ENCODE results near the gene C14orf132. TPM values are rescaled to one million over a fixed set of nuclear protein-coding genes. Genes with fewer than 3 reads are reported as not detected.

Gene C14orf132
- total and polyA plus RNA-seq, 2 of the 4 experiments (the other 2 are of a cell fraction), result 6.3 to 13.5 TPM

- no TSS peak for BruUV-seq (replicated peaks)
- dilution Hi-C loops (cut with HindIII; ENCODE audit: low sequenced_read_pairs, unreplicated experiment), result no loop called here
- no peak overlapping the region for H2AFZ ChIP-seq (replicated peaks; ENCODE audit: low read length, poor library complexity)
- no peaks in the 10 kb centered on the region for H3K4me1 ChIP-seq (ENCODE audit: control insufficient read depth, insufficient read depth, low read length)
- no peak overlapping the region for H3K18ac ChIP-seq (ENCODE audit: low read depth, low read length)
- no peak overlapping the region for H2AK5ac ChIP-seq (ENCODE audit: low read depth, low read length)
- in situ Hi-C loops (cut with MboI; ENCODE audit: low sequenced_read_pairs), result no loop called here
- intact Hi-C loops (cut with micrococcal nuclease), result no loop called here
- peaks cover 6% of the 10 kb centered on the region for H3K9me3 ChIP-seq (ENCODE audit: control insufficient read depth, insufficient read depth, low read length)
- no peak overlapping the region for H4K8ac ChIP-seq (ENCODE audit: low read depth in 2 of 2, low read length in 2 of 2)
- H3K4me2 ChIP-seq (ENCODE audit: low read depth, low read length), result no peak overlapping the region
- no peak overlapping the region for H3K56ac ChIP-seq (ENCODE audit: extremely low read depth, insufficient read depth, low read length)
- no peak overlapping the region for H2BK20ac ChIP-seq (ENCODE audit: low read depth, low read length)
- no peaks in the 10 kb centered on the region for H4K20me1 ChIP-seq (ENCODE audit: insufficient read depth, low read length)
- H3K23ac ChIP-seq (ENCODE audit: low read depth, low read length), result no peak overlapping the region
- DNase-seq, result no peak
- no peak overlapping the region for H2BK5ac ChIP-seq (ENCODE audit: low read depth, low read length, poor library complexity, severe bottlenecking)
- no peak overlapping the region for H2AK9ac ChIP-seq (replicated peaks; ENCODE audit: low read depth, low read length, poor library complexity)
- H3K9ac ChIP-seq (ENCODE audit: low read depth, low read length), result no peak overlapping the region
- ChIA-PET POLR2A (ENCODE audit: unreplicated experiment) (no interaction called here), CTCF (no interaction called here)
- WGBS, 2 experiments (ENCODE audit: extremely low coverage in 2 of 2, insufficient read length in 1 of 2), result no CpG with 5 or more reads among the region's 1 CpG
- H4K5ac ChIP-seq (ENCODE audit: low read depth, low read length), result no peak overlapping the region
- no peak overlapping the region for H3K4ac ChIP-seq (ENCODE audit: low read depth, low read length)
- ATAC-seq (ENCODE audit: low read depth), result no peak
- H2BK120ac ChIP-seq (ENCODE audit: low read depth, low read length), result no peak overlapping the region
- H3K4me3 ChIP-seq (ENCODE audit: insufficient read depth, low read depth, low read length), result no peak overlapping the region
- H3K36me3 ChIP-seq (ENCODE audit: control insufficient read depth, insufficient read depth, low read length), result no peaks in the 10 kb centered on the region
- H3K27me3 ChIP-seq (ENCODE audit: control insufficient read depth, insufficient read depth, low read length), result peaks cover 1% of the 10 kb centered on the region; the same call in 1 of the 2 replicates
- no peaks in the 10 kb centered on the region for H3K79me1 ChIP-seq (ENCODE audit: low read depth in 1 of 2, low read length in 2 of 2)
- TF ChIP-seq FOS (IDR thresholded peaks at IDR 0.05; ENCODE audit: low read depth, low read length), result no peak
- no peak for TF ChIP-seq RAD21 (IDR thresholded peaks at IDR 0.05; ENCODE audit: low read length)
- TF ChIP-seq MXI1 (IDR thresholded peaks at IDR 0.05; ENCODE audit: borderline replicate concordance, low read depth, low read length), result no peak
- no peak overlapping the region for H3K14ac ChIP-seq (replicated peaks; ENCODE audit: low read depth, low read length)
- H2BK15ac ChIP-seq (ENCODE audit: low read depth, low read length), result no peak overlapping the region
- H3K27ac ChIP-seq (ENCODE audit: insufficient read depth, low read length), result no peak overlapping the region
- no peaks in the 10 kb centered on the region for H3K9me1 ChIP-seq (ENCODE audit: insufficient read depth, low read length)
- no peak overlapping the region for H4K91ac ChIP-seq (ENCODE audit: insufficient read depth, low read depth, low read length)
These were observed 28.0 kb upstream of the C14orf132 start for GRCh38 chr14:96011131-96011530.
